ENCODE results near the gene RAB3D. TPM values are rescaled to one million over a fixed set of nuclear protein-coding genes. Genes with fewer than 3 reads are reported as not detected.
A peak's percentile ranks its signal among the peaks of the same experiment; 100 is the strongest.
"Not testable (repeated sequence)": the region's sequence is repeated elsewhere in the genome, so short reads cannot be mapped to it uniquely, and the experiment has no call there.

Gene RAB3D
- total RNA-seq, 3 donors from 2014 or later = 17.9 to 23.7 (median 22.6) TPM

DNA sequence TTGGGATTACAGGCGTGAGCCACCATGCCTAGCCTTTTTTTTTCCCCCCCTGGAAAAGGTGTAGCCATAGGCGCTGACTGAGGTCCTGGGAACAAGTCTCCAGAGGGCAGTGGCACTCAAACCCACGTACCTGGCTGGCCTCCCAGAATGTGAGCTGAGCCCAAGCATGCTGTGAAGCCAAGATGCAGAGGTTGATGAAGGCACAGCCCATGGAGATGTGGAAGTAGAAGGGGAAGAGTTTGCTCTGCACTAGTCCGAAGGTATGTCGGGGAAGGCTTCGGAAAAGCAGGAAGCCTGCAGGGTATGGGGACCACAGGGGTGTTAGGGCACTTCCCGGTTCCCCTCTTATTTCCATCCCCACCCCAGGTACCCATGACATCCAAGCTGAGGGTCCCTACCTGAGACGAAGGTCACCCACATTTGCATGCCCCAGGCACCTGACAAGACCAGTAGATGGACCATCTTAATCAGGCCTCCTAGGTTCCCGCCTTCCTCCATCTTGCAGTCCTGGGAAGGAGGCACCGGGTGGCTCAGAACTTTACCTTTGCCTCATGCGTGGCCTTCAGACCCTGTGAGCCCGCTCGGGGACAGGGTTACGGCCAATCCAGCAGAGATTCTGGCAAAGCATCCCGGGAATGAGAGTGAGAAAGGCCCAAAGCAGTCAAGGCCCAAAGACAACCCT, 5.8 kb upstream of the RAB3D start:
- Histone ChIP-seq H3K4me1 (peaks cover 0 to 13% of the 10 kb centered on the region in 2 donors), H3K4me3 (peak overlapping the region; percentile 60 to 93 (median 73)), H3K27me3 (no peaks in the 10 kb centered on the region), H3K27ac (peak overlapping the region; percentile 92 to 94), H3K9me3 (no peaks in the 10 kb centered on the region), H3K36me3 (no peaks in the 10 kb centered on the region)
- intact Hi-C loops (cut with DNase I; ENCODE audit: low total_unique reads) = no loop called here
- TF ChIP-seq, protein P1, sequence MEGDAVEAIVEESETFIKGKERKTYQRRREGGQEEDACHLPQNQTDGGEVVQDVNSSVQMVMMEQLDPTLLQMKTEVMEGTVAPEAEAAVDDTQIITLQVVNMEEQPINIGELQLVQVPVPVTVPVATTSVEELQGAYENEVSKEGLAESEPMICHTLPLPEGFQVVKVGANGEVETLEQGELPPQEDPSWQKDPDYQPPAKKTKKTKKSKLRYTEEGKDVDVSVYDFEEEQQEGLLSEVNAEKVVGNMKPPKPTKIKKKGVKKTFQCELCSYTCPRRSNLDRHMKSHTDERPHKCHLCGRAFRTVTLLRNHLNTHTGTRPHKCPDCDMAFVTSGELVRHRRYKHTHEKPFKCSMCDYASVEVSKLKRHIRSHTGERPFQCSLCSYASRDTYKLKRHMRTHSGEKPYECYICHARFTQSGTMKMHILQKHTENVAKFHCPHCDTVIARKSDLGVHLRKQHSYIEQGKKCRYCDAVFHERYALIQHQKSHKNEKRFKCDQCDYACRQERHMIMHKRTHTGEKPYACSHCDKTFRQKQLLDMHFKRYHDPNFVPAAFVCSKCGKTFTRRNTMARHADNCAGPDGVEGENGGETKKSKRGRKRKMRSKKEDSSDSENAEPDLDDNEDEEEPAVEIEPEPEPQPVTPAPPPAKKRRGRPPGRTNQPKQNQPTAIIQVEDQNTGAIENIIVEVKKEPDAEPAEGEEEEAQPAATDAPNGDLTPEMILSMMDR (IDR thresholded peaks at IDR 0.05) = no peak
- TF ChIP-seq POLR2A (IDR thresholded peaks at IDR 0.05) (no peak), POLR2AphosphoS5 (IDR thresholded peaks at IDR 0.05) (no peak)
- no peak for DNase-seq (ENCODE audit: low spot score in 2 of 2)

- H3K4me3 ChIP-seq = no peak overlapping the region
- H3K4me1 ChIP-seq = peaks cover 0 to 13% of the 10 kb centered on the region in 2 donors
- no peaks in the 10 kb centered on the region for H3K9me3 ChIP-seq
- no peaks in the 10 kb centered on the region for H3K27me3 ChIP-seq
- intact Hi-C loops (cut with DNase I; ENCODE audit: low total_unique reads) = no loop called here
- TF ChIP-seq POLR2AphosphoS5 (IDR thresholded peaks at IDR 0.05) (no peak), POLR2A (IDR thresholded peaks at IDR 0.05) (no peak)
- TF ChIP-seq, protein P1 (IDR thresholded peaks at IDR 0.05) = no peak
- no peaks in the 10 kb centered on the region for H3K36me3 ChIP-seq
- H3K27ac ChIP-seq = no peak overlapping the region
- no peak for DNase-seq (ENCODE audit: low spot score in 2 of 2)
Observed at GRCh38 chr19:11342429-11342828, 3.0 kb upstream of the RAB3D start.

GRCh38 chr19:11340099-11340467, 626 bp upstream of the RAB3D start:
- H3K27me3 ChIP-seq; H3K9me3 ChIP-seq; intact Hi-C loops (cut with DNase I; ENCODE audit: low total_unique reads); H3K4me1 ChIP-seq; H3K36me3 ChIP-seq; DNase-seq (ENCODE audit: low spot score in 2 of 2): not testable (repeated sequence)
- Histone ChIP-seq H3K4me3 (peak overlapping the region in 2 of 3 donors; percentile 87 to 96), H3K27ac (peak overlapping the region; percentile 49 to 68)

DNA sequence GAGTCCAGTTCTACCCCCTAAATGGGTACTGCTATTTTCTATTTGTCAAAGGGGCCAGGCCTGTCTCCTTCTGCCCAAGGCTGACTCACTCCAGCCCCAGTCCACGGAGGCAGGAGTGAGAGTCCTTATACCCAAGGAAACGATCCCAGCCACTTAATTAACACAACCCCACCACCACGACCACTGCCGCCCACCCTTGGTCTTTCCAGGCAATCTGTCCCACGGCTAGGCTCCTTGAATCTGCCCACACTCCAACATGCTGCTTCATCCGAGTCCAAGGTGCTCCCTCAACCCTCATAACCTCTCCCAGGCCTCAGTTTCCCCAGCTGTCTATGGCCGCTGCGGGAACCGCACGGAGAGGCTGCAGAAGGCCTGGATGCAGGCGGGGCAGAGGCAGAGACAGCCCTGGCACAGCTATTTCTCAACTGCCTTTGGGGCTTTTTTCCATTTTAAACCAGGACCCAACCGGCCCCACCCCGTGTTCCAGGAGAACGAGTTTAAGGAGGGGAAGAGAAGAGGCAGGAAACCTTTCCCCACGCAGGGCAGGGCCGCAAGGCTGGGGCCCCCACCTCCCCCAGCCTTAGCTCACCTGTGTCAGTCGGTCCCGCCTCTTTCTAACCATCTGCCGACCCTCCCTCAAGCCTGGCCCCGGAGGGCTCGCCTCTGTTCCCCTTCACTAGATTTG, 746 bp downstream of the RAB3D start:
- no peak for DNase-seq (ENCODE audit: low spot score in 2 of 2)
- Histone ChIP-seq H3K4me3 (peak overlapping the region; percentile 84 to 96 (median 87)), H3K27ac (peak overlapping the region; percentile 68 to 90), H3K36me3 (no peaks in the 10 kb centered on the region), H3K27me3 (no peaks in the 10 kb centered on the region), H3K4me1 (no peaks in the 10 kb centered on the region), H3K9me3 (no peaks in the 10 kb centered on the region)
- intact Hi-C loops (cut with DNase I; ENCODE audit: low total_unique reads) = no loop called here
- TF ChIP-seq POLR2AphosphoS5 (IDR thresholded peaks at IDR 0.05) (no peak), POLR2A (IDR thresholded peaks at IDR 0.05) (no peak)
- TF ChIP-seq, protein P1 (IDR thresholded peaks at IDR 0.05) = no peak

DNA sequence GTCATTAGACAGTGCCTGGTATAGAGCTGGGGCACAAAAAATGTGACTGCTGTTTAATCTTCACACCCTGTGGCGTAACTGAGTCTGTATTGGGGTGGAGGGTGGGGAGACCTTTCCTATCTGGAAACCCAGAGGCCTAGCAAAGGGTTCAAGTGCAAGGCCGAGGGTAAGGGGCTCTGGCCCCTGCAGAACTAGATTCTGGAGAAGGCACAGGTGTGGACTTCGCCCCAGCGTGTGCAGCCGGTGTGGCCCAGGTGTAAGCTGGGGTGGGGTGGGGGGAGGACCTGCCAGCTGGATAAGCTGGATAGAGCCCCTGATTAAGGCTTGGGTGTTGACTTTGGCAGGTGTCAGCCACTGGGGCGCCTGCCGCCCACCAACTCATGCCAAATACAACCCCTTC, 1.3 kb downstream of the RAB3D start:
- no peak for DNase-seq (ENCODE audit: low spot score in 2 of 2)
- Histone ChIP-seq H3K27me3 (no peaks in the 10 kb centered on the region), H3K36me3 (no peaks in the 10 kb centered on the region), H3K9me3 (no peaks in the 10 kb centered on the region), H3K4me1 (no peaks in the 10 kb centered on the region), H3K27ac (peak overlapping the region; percentile 68 to 90), H3K4me3 (peak overlapping the region in 2 of 3 donors; percentile 87 to 96)
- intact Hi-C loops (cut with DNase I; ENCODE audit: low total_unique reads) = no loop called here
- no peak for TF ChIP-seq POLR2A (IDR thresholded peaks at IDR 0.05)
- TF ChIP-seq, protein P1 (IDR thresholded peaks at IDR 0.05) = no peak
- TF ChIP-seq POLR2AphosphoS5 (IDR thresholded peaks at IDR 0.05) = no peak
